GM18508 (cell line): ENCODE data around the gene ADAM22.
"Not testable (repeated sequence)": the region's sequence is repeated elsewhere in the genome, so short reads cannot be mapped to it uniquely, and the experiment has no call there.

Source experiments
- ATAC-seq: cut with Tn5 transposase; IDR thresholded peaks from one replicate; pipeline ENCODE4 v1.9.1; 2021; ENCODE audit warnings: moderate number of reproducible peaks; ENCODE audit not compliant: insufficient read depth, unreplicated experiment

ADAM22 gene

GRCh38 chr7:87933953-87934698 is at the start of gene ADAM22:
Gene ADAM22 (plus strand): TSS chr7:87934251. CDS start chr7:87934466, 215 bp downstream.
- ATAC-seq, result peak; percentile 97

GRCh38 chr7:87885018-87885417 is 49.0 kb upstream of the ADAM22 start:
- no peak for ATAC-seq

GRCh38 chr7:87886875-87887274 is 47.2 kb upstream of the ADAM22 start:
- ATAC-seq, result no peak

- ATAC-seq, result no peak
These were observed 38.7 kb upstream of the ADAM22 start for GRCh38 chr7:87895363-87895762.

DNA sequence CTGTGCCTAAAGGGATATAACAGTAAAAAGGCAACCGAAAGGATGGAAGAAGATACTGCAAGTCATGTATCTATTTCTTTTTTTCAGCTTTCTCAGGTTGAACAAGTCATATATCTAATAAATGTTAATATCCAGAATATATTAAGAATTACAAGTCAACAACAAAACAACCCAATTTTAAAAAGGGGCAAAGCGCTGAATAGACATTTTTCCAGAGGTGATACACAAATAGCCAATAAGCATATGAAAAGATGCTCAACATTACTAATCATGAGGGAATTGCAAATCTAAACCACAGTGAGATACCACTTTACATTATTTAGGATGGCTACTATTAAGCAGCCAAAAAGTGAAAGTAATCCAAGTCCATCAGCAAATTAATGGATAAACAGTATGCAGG is 34.8 kb upstream of the ADAM22 start:
- ATAC-seq, result no peak

DNA sequence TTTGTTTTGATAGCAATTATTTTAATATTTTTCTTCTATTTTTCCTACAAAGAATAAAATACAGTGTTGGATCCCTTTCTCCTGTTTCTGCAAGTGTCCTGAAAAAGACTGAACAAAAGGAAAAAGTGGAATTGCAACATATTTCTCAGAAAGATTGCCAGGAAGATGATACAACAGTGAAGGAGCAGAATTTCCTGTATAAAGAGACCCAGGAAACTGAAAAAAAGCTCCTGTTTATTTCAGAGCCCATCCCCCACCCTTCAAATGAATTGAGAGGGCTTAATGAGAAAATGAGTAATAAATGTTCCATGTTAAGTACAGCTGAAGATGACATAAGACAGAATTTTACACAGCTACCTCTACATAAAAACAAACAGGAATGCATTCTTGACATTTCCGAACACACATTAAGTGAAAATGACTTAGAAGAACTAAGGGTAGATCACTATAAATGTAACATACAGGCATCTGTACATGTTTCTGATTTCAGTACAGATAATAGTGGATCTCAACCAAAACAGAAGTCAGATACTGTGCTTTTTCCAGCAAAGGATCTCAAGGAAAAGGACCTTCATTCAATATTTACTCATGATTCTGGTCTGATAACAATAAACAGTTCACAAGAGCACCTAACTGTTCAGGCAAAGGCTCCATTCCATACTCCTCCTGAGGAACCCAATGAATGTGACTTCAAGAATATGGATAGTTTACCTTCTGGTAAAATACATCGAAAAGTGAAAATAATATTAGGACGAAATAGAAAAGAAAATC is 26.7 kb upstream of the ADAM22 start:
- ATAC-seq, result not testable (repeated sequence)

- ATAC-seq, result not testable (repeated sequence)
These were observed 25.2 kb upstream of the ADAM22 start for GRCh38 chr7:87908814-87909213.

GRCh38 chr7:87912121-87912520 is 21.9 kb upstream of the ADAM22 start:
- no peak for ATAC-seq

GRCh38 chr7:87918740-87919139 is 15.3 kb upstream of the ADAM22 start:
- ATAC-seq, result no peak

GRCh38 chr7:87919875-87920274 is 14.2 kb upstream of the ADAM22 start:
- no peak for ATAC-seq

- ATAC-seq, result no peak
These were observed 13.5 kb upstream of the ADAM22 start for GRCh38 chr7:87920578-87920977.

- ATAC-seq, result not testable (repeated sequence)
These were observed 11.2 kb upstream of the ADAM22 start for GRCh38 chr7:87922759-87923395.

DNA sequence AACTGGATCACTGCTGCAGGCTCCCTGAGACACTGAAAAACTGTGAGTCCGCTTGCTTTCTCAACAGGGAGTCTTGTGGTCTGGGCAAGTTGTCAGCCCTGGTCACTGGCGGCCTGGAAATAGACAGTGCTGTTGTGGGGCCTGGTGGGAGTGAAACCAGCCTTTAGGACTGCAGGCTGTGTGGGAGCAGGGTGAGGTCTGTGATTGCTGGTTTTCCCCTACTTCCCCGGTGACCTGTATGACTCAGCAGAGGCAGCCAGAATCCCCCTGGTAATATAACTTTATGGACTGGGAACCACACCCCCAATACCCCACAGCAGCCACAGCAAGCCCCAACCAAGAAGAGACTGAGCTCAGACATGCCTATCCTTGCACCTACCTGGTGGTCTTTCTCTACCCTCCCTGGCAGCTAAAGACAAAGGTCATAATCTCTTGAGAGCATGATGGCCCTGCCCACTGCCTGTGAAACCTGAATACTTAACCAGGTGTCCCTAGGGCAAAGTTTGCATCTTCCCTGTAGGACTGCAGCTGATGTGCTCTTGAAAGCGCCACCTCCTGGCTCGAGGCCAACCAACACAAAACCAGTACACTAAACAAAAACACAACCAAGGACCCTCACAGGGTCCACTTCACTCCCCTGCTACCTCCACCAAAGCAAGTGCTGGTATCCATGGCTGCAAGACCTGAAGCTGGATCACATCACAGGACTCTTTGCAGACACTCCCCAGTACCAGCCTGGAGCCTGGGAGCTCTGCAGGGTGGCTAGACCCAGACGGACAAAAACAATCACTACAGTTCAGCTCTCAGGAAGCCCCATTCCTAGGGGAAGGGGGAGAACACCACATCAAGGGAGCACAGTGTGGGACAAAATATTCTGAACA is 7.2 kb upstream of the ADAM22 start:
- ATAC-seq, result peak; percentile 97

DNA sequence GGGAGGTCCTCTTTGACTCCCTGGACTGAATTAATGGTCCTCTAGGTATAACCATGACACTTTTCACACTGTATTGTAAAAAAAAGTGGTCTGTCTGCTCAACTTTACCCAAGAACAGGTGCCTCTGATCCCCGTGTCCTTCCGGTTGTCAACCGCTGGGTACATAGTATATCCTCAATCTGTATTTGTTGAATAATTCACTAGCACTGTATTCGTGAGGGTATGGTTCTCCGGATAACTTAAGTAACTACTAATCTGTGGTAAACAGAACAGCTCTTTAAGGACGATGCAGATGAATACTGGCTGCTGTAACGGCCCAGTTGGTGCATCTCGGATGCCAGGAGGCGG is 472 bp upstream of the ADAM22 start:
- peak; percentile 12 for ATAC-seq

DNA sequence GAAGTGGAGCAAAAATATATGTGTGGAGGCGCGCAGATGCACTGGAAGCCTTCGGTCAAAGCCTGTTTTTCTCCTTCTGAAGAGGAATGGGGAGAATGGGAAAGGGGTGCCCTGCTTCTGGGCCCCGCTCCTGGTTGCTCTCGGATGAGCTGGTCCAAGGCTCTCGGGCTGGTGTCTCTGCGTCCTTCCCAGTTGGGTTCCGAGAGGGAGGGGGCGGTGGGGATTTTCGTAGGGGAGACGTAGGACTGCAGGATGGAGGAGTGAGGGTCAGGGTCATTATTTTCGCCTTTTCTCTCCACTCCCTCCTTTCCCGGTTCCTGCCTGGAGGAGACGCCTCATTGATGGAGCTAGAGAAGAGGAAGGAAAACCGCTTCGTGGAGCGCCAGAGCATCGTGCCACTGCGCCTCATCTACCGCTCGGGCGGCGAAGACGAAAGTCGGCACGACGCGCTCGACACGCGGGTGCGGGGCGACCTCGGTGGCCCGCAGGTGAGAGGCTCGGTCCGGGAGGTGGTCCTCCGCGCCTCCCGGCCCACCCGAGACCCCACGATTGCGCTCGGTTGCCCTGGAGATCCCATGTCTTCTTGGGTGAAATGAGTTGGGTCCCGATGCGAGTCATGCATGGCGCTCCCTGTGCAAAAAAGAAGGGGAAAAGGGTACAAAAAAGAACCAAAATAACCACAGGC is 790 bp downstream of the ADAM22 start:
- ATAC-seq, result no peak

- ATAC-seq, result no peak
These were observed 1.3 kb downstream of the ADAM22 start for GRCh38 chr7:87935384-87935706.

GRCh38 chr7:87941138-87941537 is 7.1 kb downstream of the ADAM22 start:
- ATAC-seq, result no peak

DNA sequence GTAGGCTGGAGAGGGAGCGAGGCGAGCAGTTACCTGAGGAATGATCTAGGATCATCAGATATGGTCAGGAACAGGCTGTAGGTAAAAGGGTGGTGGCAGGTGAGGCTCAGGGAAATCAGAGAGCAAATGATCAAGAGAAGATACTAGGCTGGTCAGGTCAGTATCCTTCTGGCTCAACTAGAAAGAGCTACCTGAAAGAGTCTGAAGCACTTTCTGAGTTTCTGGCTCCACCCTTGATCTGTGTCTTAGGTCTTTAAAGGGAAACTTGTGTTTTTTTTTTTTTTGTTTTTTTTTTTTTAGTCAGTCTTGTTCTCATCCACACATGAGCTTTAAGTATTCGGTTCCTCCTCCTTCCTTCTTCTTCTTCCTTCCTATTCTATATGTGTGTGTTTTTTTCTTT is 10.5 kb downstream of the ADAM22 start:
- no peak for ATAC-seq

DNA sequence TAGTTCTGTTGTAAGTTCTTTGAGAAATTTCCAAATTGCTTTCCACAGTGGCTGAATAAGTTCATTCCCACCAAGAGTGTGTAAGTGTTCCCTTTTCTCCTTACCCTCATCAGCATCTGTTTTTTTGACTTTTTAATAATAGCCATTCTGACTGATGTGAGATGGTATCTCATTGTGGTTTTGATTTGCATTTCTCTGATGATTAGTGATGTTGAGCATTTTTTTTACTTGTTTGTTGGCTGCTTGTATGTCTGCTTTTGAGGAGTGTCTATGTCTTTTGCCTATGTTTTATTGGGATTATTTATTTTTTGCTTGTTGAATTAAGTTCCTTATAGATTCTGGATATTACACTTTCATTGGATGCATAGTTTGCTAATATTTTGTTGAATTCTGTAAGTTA is 11.9 kb downstream of the ADAM22 start:
- not testable (repeated sequence) for ATAC-seq

- no peak for ATAC-seq
These were observed 14.3 kb downstream of the ADAM22 start for GRCh38 chr7:87948371-87948770.
